Peyer's patch (tissue), 4 donors: Measurements from ENCODE around the gene ITSN1. TPM values are rescaled to one million over a fixed set of nuclear protein-coding genes. Genes with fewer than 3 reads are reported as not detected.

ENCODE experiments used
- DNase-seq, 3 donors: peaks; one replicate each; pipeline ENCODE4 v3.0.0-alpha.2; 2017 to 2019
- H3K27ac ChIP-seq, 4 donors: fragments of 200-600 bp; sonication (generic); one replicate each; pipeline ENCODE4 v1.5.1; 2016 to 2019
- H3K27me3 ChIP-seq, 2 donors: fragments of 200-600 bp; sonication (generic); one replicate each; pipeline ENCODE4 v1.5.1; 2019
- H3K36me3 ChIP-seq, 3 donors: fragments of 200-600 bp; sonication (generic); one replicate each; pipeline ENCODE4 v1.5.1; 2016 to 2019
- H3K4me1 ChIP-seq, 4 donors: fragments of 200-600 bp; sonication (generic); one replicate each; pipeline ENCODE4 v1.5.1; 2016 to 2019
- H3K4me3 ChIP-seq, 4 donors: fragments of 200-600 bp; sonication (generic); 1 replicate in 3 of 4; 2 replicates in 1 of 4; pipeline ENCODE4 v1.5.1; 2016 to 2019; ENCODE audit warnings: mild to moderate bottlenecking in 1 of 4
- H3K9me3 ChIP-seq, 4 donors: fragments of 200-600 bp; sonication (generic); one replicate each; pipeline ENCODE4 v1.5.1; 2016 to 2019; ENCODE audit warnings: mild to moderate bottlenecking in 1 of 4
- CTCF ChIP-seq, 6 experiments: fragments of 450-650 bp in 4 of 6; fragments of 200-600 bp in 2 of 6; sonication (generic) in 1 of 6; IDR thresholded peaks; one replicate each; pipeline ENCODE4 v1.5.1; 2017 to 2019; ENCODE audit warnings: antibody characterized with exemption in 6 of 6, mild to moderate bottlenecking in 3 of 6, moderate library complexity in 1 of 6
- POLR2A ChIP-seq, 2 donors: fragments of 450-650 bp; IDR thresholded peaks; one replicate each; pipeline ENCODE4 v1.5.1; 2017; ENCODE audit warnings: antibody characterized with exemption in 2 of 2, mild to moderate bottlenecking in 2 of 2, moderate library complexity in 2 of 2
- total RNA-seq, 4 donors: library from RNA; depleted of rRNA; stranded (reverse); fragments of >200 nt; gene quantifications; one replicate each; pipeline ENCODE4 v1.1.0, GENCODE V29; 2016

The ITSN1 gene
- total RNA-seq, 4 donors from 2014 or later, result 41.0 to 56.9 (median 49.5) TPM

- Histone ChIP-seq H3K9me3 (no peaks in the 10 kb centered on the region), H3K4me3 (no peak overlapping the region)
- DNase-seq, result no peak
Measured at GRCh38 chr21:33760641-33761440, 118.5 kb downstream of the ITSN1 start.

GRCh38 chr21:33761441-33762036 is 119.2 kb downstream of the ITSN1 start:
- TF ChIP-seq CTCF (IDR thresholded peaks at IDR 0.05) (no peak), POLR2A (IDR thresholded peaks at IDR 0.05) (no peak)
- Histone ChIP-seq H3K36me3 (peaks cover 0 to 9% (median 0%) of the 10 kb centered on the region in 3 donors), H3K4me1 (no peaks in the 10 kb centered on the region), H3K9me3 (no peaks in the 10 kb centered on the region), H3K4me3 (no peak overlapping the region), H3K27ac (peak overlapping the region in 2 of 4 donors; percentile 12 to 64), H3K27me3 (no peaks in the 10 kb centered on the region)
- peak in 1 of 3 donors; percentile 49 for DNase-seq

More at GRCh38 chr21:33760641-33761440, 118.5 kb downstream of the ITSN1 start:
- peak overlapping the region in 2 of 4 donors; percentile 25 to 64 for H3K27ac ChIP-seq
- no peak for TF ChIP-seq CTCF (IDR thresholded peaks at IDR 0.05)
- TF ChIP-seq POLR2A (IDR thresholded peaks at IDR 0.05), result no peak
- peaks cover 0 to 5% (median 0%) of the 10 kb centered on the region in 3 donors for H3K36me3 ChIP-seq
- no peaks in the 10 kb centered on the region for H3K27me3 ChIP-seq
- H3K4me1 ChIP-seq, result no peaks in the 10 kb centered on the region

GRCh38 chr21:33762803-33763581 is 120.7 kb downstream of the ITSN1 start:
- no peaks in the 10 kb centered on the region for H3K9me3 ChIP-seq
- H3K27ac ChIP-seq, result no peak overlapping the region

GRCh38 chr21:33763582-33763899 is 121.2 kb downstream of the ITSN1 start:
- H3K9me3 ChIP-seq, result no peaks in the 10 kb centered on the region
- no peak for DNase-seq
- no peak overlapping the region for H3K27ac ChIP-seq
- H3K4me1 ChIP-seq, result no peaks in the 10 kb centered on the region
- peaks cover 0 to 6% (median 0%) of the 10 kb centered on the region in 3 donors for H3K36me3 ChIP-seq
- H3K27me3 ChIP-seq, result no peaks in the 10 kb centered on the region
- H3K4me3 ChIP-seq, result no peak overlapping the region
- no peak for TF ChIP-seq CTCF (IDR thresholded peaks at IDR 0.05)
- TF ChIP-seq POLR2A (IDR thresholded peaks at IDR 0.05), result no peak

More at GRCh38 chr21:33762803-33763581, 120.7 kb downstream of the ITSN1 start:
- no peak overlapping the region for H3K4me3 ChIP-seq
- H3K27me3 ChIP-seq, result no peaks in the 10 kb centered on the region
- TF ChIP-seq CTCF (IDR thresholded peaks at IDR 0.05) (no peak), POLR2A (IDR thresholded peaks at IDR 0.05) (no peak)
- peaks cover 0 to 6% (median 0%) of the 10 kb centered on the region in 3 donors for H3K36me3 ChIP-seq
- no peaks in the 10 kb centered on the region for H3K4me1 ChIP-seq
- DNase-seq, result no peak

- H3K36me3 ChIP-seq, result peaks cover 0 to 25% (median 0%) of the 10 kb centered on the region in 3 donors
Measured at GRCh38 chr21:33767236-33767635, 124.9 kb downstream of the ITSN1 start.

More at GRCh38 chr21:33767236-33767635, 124.9 kb downstream of the ITSN1 start:
- no peaks in the 10 kb centered on the region for H3K4me1 ChIP-seq
- DNase-seq, result no peak
- TF ChIP-seq POLR2A (IDR thresholded peaks at IDR 0.05), result no peak
- TF ChIP-seq CTCF (IDR thresholded peaks at IDR 0.05), result no peak
- no peaks in the 10 kb centered on the region for H3K9me3 ChIP-seq
- no peaks in the 10 kb centered on the region for H3K27me3 ChIP-seq
- no peak overlapping the region for H3K27ac ChIP-seq
- H3K4me3 ChIP-seq, result no peak overlapping the region
